Inferior parietal cortex (tissue), 1 donor: ENCODE results near the gene FAM168A.
"Not testable (repeated sequence)": the region's sequence is repeated elsewhere in the genome, so short reads cannot be mapped to it uniquely, and the experiment has no call there.

ENCODE experiments used
- DNase-seq: peaks from one replicate; pipeline ENCODE4 v3.0.0-alpha.2; 2016; ENCODE audit errors: extremely low spot score

Gene FAM168A

GRCh38 chr11:73596547-73596946 is 1.4 kb downstream of the FAM168A start:
- no peak for DNase-seq

GRCh38 chr11:73592640-73593039 is 5.3 kb downstream of the FAM168A start:
- no peak for DNase-seq

GRCh38 chr11:73591743-73592142 is 6.2 kb downstream of the FAM168A start:
- no peak for DNase-seq

GRCh38 chr11:73590991-73591390 is 6.9 kb downstream of the FAM168A start:
- DNase-seq, result no peak

GRCh38 chr11:73586791-73587190 is 11.1 kb downstream of the FAM168A start:
- DNase-seq, result no peak

GRCh38 chr11:73585834-73586575 is 11.9 kb downstream of the FAM168A start:
- no peak for DNase-seq

GRCh38 chr11:73584831-73585230 is 13.1 kb downstream of the FAM168A start:
- DNase-seq, result no peak

GRCh38 chr11:73582653-73583052 is 15.3 kb downstream of the FAM168A start:
- no peak for DNase-seq

DNA sequence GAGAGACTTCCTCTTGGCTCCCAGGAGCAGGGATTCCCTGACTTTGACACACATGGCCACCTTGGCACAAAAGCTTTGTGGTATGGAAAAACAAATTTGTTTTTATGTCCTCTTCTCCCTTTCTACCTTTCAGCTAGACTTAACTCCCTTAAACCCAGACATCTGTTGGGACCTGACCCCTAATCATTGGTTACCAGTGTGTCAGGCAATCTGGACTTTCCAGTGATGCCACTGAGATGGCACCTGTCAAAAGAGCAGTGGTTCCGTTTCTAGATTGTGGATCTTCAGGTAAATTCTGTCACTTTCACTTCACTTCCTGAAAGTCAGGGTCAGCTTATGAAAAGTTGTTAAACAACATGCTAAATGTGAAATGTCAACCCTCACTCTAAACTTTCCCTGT is 17.2 kb downstream of the FAM168A start:
- not testable (repeated sequence) for DNase-seq

- no peak for DNase-seq
These were observed 18.1 kb downstream of the FAM168A start for GRCh38 chr11:73579641-73580434.

GRCh38 chr11:73578592-73579185 is 19.2 kb downstream of the FAM168A start:
- DNase-seq, result no peak

DNA sequence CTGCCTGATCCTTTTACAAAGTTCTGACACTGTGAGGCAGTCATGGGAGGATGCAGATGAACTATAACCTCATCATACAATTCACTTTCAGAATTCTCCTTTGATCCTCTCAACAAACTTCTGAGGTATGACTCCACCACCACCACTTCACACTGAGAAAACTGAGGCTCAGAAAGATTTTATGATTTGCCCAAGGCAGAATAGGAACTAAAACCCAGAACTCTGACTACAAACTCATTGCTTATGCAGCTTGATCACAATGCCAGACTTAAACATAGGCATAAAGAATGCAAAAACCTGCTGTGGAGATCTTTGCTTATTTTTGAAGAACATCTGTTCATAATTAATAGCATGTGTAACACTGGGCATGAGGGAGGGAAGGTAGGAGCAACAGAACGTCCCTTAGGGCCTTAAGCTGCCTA is 20.4 kb downstream of the FAM168A start:
- DNase-seq, result no peak

GRCh38 chr11:73576185-73576614 is 21.7 kb downstream of the FAM168A start:
- DNase-seq, result peak; percentile 21

DNA sequence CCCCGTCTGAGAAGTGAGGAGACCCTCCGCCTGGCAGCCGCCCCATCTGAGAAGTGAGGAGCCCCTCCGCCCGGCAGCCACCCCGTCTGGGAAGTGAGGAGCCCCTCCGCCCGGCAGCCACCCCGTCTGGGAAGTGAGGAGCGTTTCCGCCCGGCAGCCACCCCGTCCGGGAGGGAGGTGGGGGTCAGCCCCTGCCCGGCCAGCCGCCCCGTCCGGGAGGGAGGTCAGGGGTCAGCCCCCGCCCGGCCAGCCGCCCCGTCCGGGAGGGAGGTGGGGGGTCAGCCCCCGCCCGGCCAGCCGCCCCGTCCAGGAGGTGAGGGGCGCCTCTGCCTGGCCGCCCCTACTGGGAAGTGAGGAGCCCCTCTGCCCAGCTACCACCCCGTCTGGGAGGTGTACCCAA is 25.9 kb downstream of the FAM168A start:
- not testable (repeated sequence) for DNase-seq

DNA sequence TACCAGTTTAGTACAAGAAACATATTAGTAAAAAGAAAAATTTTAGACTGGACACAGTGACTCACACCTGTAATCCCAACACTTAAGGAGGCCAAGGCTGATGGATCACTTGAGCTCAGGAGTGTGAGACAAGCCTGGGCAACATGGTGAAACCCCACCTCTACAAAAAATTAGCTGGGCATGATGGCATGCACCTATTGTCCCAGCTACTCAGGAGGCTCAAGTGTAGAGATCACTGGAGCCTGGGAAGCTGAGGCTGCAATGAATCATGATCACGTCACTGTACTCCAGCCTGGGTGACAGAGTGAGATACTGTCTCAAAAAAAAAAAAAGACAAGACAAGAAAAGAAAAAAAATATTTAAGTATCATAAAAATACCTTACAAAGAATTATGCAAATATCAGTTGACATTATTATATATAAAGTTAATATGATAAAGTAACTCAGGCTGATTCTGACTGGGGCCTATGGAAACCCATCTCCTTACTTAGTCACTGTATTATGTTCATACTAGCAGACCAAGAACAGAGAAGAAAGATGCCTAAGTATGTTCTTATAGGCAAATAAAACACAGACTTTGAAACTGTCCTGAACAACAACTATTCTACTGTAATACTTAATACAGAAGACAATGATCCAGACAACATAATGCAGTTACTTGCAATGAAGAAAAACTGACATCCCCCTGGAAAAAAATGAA is 27.3 kb downstream of the FAM168A start:
- DNase-seq, result no peak

DNA sequence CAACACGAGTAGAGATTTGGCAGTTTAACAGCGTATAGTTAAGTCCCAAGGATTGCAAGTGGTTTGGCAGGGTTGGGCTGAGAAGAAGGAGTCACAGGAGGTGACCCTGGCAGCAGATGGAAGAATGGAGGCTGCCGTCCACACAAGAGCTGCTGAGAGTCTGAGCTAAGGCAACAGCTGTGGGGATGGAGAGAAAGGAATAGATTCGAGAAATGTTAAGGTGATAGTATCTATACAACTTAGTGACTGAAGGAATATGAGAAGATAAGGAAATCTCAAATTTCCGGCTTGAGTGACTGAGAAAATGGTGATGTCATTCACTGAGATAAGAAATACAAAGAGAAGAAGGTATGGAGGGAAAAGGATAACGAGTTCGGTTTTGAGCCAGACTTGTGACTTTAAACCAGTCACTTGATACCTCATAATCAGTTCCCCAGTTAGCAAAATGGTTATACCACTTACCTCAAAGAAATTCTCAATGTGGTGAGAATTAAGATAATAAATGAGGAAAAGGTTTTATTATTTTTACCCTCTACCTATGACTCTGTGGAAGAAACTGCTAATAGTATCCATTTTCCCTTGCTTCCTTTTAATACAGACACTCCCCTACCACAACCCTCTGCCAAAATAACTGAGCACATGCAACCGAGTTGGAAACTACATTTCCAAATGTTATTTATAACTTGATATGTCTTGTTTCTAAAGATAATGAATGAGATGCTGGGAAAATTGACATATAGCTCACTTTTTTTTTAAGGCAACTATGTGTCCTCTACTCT is 30.7 kb downstream of the FAM168A start:
- DNase-seq, result no peak

GRCh38 chr11:73566422-73566821 is 31.5 kb downstream of the FAM168A start:
- no peak for DNase-seq

- DNase-seq, result no peak
These were observed 32.1 kb downstream of the FAM168A start for GRCh38 chr11:73565804-73566203.

- no peak for DNase-seq
These were observed 33.0 kb downstream of the FAM168A start for GRCh38 chr11:73564903-73565302.

DNA sequence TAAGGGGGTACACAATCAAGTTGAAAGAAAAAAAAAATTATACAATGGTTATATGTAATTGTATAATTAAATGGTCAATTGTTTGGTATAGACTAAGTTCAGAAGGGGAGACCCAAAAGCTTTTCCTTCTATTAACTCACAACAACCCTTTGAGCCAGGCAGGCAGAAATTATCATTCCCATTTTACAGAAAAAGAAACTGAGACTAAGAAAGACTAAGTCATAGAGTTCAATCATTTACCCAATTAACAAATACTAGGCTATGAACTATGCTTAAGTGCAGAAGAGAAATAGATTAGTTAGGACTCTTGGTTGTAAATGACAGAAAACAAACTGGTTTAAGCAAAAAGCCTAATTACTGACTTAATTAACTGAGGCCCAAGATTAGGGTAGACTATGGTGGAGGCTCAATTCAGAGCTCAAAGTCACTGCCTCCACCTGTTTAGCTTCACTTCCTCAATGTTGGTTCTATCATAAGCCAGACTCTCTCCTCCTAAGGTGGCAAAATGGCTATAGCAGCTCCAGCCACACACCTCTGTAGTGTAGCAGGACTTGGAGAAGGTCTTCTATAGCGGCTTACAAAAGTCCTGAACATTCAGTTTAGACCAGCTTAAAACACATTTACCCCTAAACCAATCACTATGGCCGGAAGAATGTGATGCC is 34.2 kb downstream of the FAM168A start:
- no peak for DNase-seq

- DNase-seq, result no peak
These were observed 38.2 kb downstream of the FAM168A start for GRCh38 chr11:73559743-73560142.
